ENCODE data around the gene FSTL4.

The FSTL4 gene

GRCh38 chr5:133201310-133201709, 411.0 kb downstream of the FSTL4 start:
- TF ChIP-seq CTCF (IDR thresholded peaks at IDR 0.05; ENCODE audit: low read depth, low read length): no peak
- DNase-seq (ENCODE audit: extremely low read depth, low read depth): no peak

- DNase-seq (ENCODE audit: extremely low read depth, low read depth): no peak
Measured at GRCh38 chr5:133200256-133200655, 412.1 kb downstream of the FSTL4 start.

GRCh38 chr5:133199417-133200178, 412.7 kb downstream of the FSTL4 start:
- TF ChIP-seq CTCF (IDR thresholded peaks at IDR 0.05; ENCODE audit: low read depth, low read length): no peak
- DNase-seq (ENCODE audit: extremely low read depth, low read depth): no peak

More at GRCh38 chr5:133200256-133200655, 412.1 kb downstream of the FSTL4 start:
- no peak for TF ChIP-seq CTCF (IDR thresholded peaks at IDR 0.05; ENCODE audit: low read depth, low read length)

GRCh38 chr5:133198511-133198910, 413.8 kb downstream of the FSTL4 start:
- DNase-seq (ENCODE audit: extremely low read depth, low read depth): no peak
- no peak for TF ChIP-seq CTCF (IDR thresholded peaks at IDR 0.05; ENCODE audit: low read depth, low read length)

GRCh38 chr5:133196441-133197085, 415.8 kb downstream of the FSTL4 start:
- no peak for DNase-seq (ENCODE audit: extremely low read depth, low read depth)
- TF ChIP-seq CTCF (IDR thresholded peaks at IDR 0.05; ENCODE audit: low read depth, low read length): no peak

- TF ChIP-seq CTCF (IDR thresholded peaks at IDR 0.05; ENCODE audit: low read depth, low read length): no peak
- no peak for DNase-seq (ENCODE audit: extremely low read depth, low read depth)
Measured at GRCh38 chr5:133195250-133195649, 417.1 kb downstream of the FSTL4 start.

GRCh38 chr5:133193794-133194193, 418.5 kb downstream of the FSTL4 start:
- TF ChIP-seq CTCF (IDR thresholded peaks at IDR 0.05; ENCODE audit: low read depth, low read length): no peak
- DNase-seq (ENCODE audit: extremely low read depth, low read depth): no peak
